GM23338 (cell line): ENCODE results near the gene CFAP70. TPM values are rescaled to one million over a fixed set of nuclear protein-coding genes. Genes with fewer than 3 reads are reported as not detected.

Source experiments
- ATAC-seq: fragments of 200-7000 bp; cut with Tn5 transposase; 3 replicates; pipeline ENCODE4 v1.9.1; 2020
- DNase-seq: peaks from one replicate; pipeline ENCODE4 v3.0.0-alpha.2; 2015; ENCODE audit warnings: low spot score
- H2AFZ ChIP-seq: fragments of 200-600 bp; sonication (generic); 2 replicates; pipeline ENCODE4 v1.8.0; 2016; ENCODE audit warnings: antibody characterized with exemption, mild to moderate bottlenecking, moderate library complexity
- H3F3A ChIP-seq: fragments of 200-600 bp; sonication (generic); replicated peaks from 2 replicates; pipeline ENCODE4 v1.8.0; 2017; ENCODE audit warnings: antibody characterized with exemption, mixed run types, low read depth
- H3K27ac ChIP-seq: fragments of 200-600 bp; sonication (generic); 2 replicates; pipeline ENCODE4 v1.6.1; 2016; ENCODE audit warnings: low read depth
- H3K27me3 ChIP-seq: fragments of 200-600 bp; sonication (generic); 2 replicates; pipeline ENCODE4 v1.8.0; 2016; ENCODE audit warnings: mild to moderate bottlenecking, mixed run types, moderate library complexity; ENCODE audit not compliant: insufficient read depth
- H3K36me3 ChIP-seq: fragments of 200-600 bp; sonication (generic); 2 replicates; pipeline ENCODE4 v1.8.0; 2016; ENCODE audit warnings: mild to moderate bottlenecking; ENCODE audit not compliant: insufficient read depth
- H3K4me1 ChIP-seq: fragments of 200-600 bp; sonication (generic); 2 replicates; pipeline ENCODE4 v1.8.0; 2016; ENCODE audit warnings: mild to moderate bottlenecking, moderate library complexity; ENCODE audit not compliant: insufficient read depth
- H3K4me2 ChIP-seq: fragments of 200-600 bp; sonication (generic); 2 replicates; pipeline ENCODE4 v1.7.1; 2017; ENCODE audit warnings: mixed run types
- H3K4me3 ChIP-seq: fragments of 200-600 bp; sonication (generic); 2 replicates; pipeline ENCODE4 v1.6.1; 2016; ENCODE audit warnings: mixed run types
- H3K79me2 ChIP-seq: fragments of 200-600 bp; sonication (generic); replicated peaks from 2 replicates; pipeline ENCODE4 v1.8.0; 2017; ENCODE audit warnings: mild to moderate bottlenecking; ENCODE audit not compliant: insufficient read depth
- H3K9me2 ChIP-seq: fragments of 200-600 bp; sonication (generic); 2 replicates; pipeline ENCODE4 v1.8.0; 2017; ENCODE audit not compliant: insufficient read depth
- H4K20me1 ChIP-seq: fragments of 200-600 bp; sonication (generic); replicated peaks from 2 replicates; pipeline ENCODE4 v1.8.0; 2017; ENCODE audit warnings: mild to moderate bottlenecking; ENCODE audit not compliant: insufficient read depth
- H3K27ac Mint-ChIP-seq: 2 replicates; pipeline ENCODE4 v1.8.0; 2020; ENCODE audit warnings: inconsistent platforms, mild to moderate bottlenecking, moderate library complexity, mixed read lengths
- H3K27me3 Mint-ChIP-seq: 3 replicates; pipeline ENCODE4 v1.8.0; 2022; ENCODE audit warnings: low read depth, mild to moderate bottlenecking, moderate library complexity, mixed read lengths, inconsistent platforms; ENCODE audit not compliant: insufficient read depth, poor library complexity
- H3K36me3 Mint-ChIP-seq: 3 replicates; pipeline ENCODE4 v1.8.0; 2021; ENCODE audit warnings: low read depth, mild to moderate bottlenecking, inconsistent platforms, moderate library complexity, mixed read lengths
- H3K4me1 Mint-ChIP-seq: 3 replicates; pipeline ENCODE4 v1.8.0; 2020; ENCODE audit warnings: mild to moderate bottlenecking, inconsistent platforms, mixed read lengths
- H3K4me3 Mint-ChIP-seq: 3 replicates; pipeline ENCODE4 v1.8.0; 2021; ENCODE audit warnings: moderate library complexity, mild to moderate bottlenecking, inconsistent platforms, mixed read lengths
- H3K9me3 Mint-ChIP-seq: 3 replicates; pipeline ENCODE4 v1.8.0; 2020; ENCODE audit warnings: moderate library complexity, mild to moderate bottlenecking, inconsistent platforms, mixed read lengths
- CREB1 ChIP-seq: fragments of 250-450 bp; sonication (Bioruptor Pico); IDR thresholded peaks from 2 replicates; pipeline ENCODE4 v1.5.0; 2020; ENCODE audit warnings: low read depth, mild to moderate bottlenecking, moderate library complexity
- EZH2 ChIP-seq: fragments of 200-600 bp; sonication (generic); IDR thresholded peaks from one replicate; pipeline ENCODE4 v1.8.0; 2017; ENCODE audit warnings: antibody characterized with exemption, mild to moderate bottlenecking, low read depth; ENCODE audit not compliant: unreplicated experiment
- JUNB ChIP-seq: IDR thresholded peaks from one replicate; pipeline ENCODE4 v1.6.1; 2016; ENCODE audit warnings: antibody characterized with exemption; ENCODE audit not compliant: unreplicated experiment
- STAT1 ChIP-seq: IDR thresholded peaks from one replicate; pipeline ENCODE4 v1.6.1; 2016; ENCODE audit warnings: antibody characterized with exemption; ENCODE audit not compliant: unreplicated experiment
- polyA plus RNA-seq: library from polyadenylated mRNA; unstranded; fragments of >200 nt; fragmentation: Nextera tagmentation; extraction: Ambion mirVana; gene quantifications from 2 replicates; pipeline ENCODE4 v1.2.1, GENCODE V29; 2016
- total RNA-seq: library from RNA; depleted of rRNA; stranded (reverse); fragments of >200 nt; shearing (Covaris generic); gene quantifications from 2 replicates; pipeline ENCODE4 v1.2.3, GENCODE V29; 2014
- TF ChIP-seq, protein P1 (sequence below): fragments of 250-450 bp; sonication (Bioruptor Pico); IDR thresholded peaks from 2 replicates; pipeline ENCODE4 v1.5.0; 2020; ENCODE audit warnings: mild to moderate bottlenecking, moderate library complexity
- TF ChIP-seq, protein P2 (sequence below), 2 experiments: fragments of 200-600 bp in 1 of 2; sonication (generic) in 1 of 2; conservative IDR thresholded peaks; 2 replicates each; pipeline versions ENCODE4 v1.5.1 to v1.6.1; 2016 to 2017; ENCODE audit warnings: antibody characterized with exemption in 2 of 2, low read depth in 2 of 2, mild to moderate bottlenecking in 2 of 2, moderate library complexity in 1 of 2

CFAP70 gene
- total and polyA plus RNA-seq, 2 experiments from 2014 or later, result 0.17 to 0.24 TPM

GRCh38 chr10:73357821-73358220 is 843 bp downstream of the CFAP70 start (continued):
- TF ChIP-seq, protein P1, sequence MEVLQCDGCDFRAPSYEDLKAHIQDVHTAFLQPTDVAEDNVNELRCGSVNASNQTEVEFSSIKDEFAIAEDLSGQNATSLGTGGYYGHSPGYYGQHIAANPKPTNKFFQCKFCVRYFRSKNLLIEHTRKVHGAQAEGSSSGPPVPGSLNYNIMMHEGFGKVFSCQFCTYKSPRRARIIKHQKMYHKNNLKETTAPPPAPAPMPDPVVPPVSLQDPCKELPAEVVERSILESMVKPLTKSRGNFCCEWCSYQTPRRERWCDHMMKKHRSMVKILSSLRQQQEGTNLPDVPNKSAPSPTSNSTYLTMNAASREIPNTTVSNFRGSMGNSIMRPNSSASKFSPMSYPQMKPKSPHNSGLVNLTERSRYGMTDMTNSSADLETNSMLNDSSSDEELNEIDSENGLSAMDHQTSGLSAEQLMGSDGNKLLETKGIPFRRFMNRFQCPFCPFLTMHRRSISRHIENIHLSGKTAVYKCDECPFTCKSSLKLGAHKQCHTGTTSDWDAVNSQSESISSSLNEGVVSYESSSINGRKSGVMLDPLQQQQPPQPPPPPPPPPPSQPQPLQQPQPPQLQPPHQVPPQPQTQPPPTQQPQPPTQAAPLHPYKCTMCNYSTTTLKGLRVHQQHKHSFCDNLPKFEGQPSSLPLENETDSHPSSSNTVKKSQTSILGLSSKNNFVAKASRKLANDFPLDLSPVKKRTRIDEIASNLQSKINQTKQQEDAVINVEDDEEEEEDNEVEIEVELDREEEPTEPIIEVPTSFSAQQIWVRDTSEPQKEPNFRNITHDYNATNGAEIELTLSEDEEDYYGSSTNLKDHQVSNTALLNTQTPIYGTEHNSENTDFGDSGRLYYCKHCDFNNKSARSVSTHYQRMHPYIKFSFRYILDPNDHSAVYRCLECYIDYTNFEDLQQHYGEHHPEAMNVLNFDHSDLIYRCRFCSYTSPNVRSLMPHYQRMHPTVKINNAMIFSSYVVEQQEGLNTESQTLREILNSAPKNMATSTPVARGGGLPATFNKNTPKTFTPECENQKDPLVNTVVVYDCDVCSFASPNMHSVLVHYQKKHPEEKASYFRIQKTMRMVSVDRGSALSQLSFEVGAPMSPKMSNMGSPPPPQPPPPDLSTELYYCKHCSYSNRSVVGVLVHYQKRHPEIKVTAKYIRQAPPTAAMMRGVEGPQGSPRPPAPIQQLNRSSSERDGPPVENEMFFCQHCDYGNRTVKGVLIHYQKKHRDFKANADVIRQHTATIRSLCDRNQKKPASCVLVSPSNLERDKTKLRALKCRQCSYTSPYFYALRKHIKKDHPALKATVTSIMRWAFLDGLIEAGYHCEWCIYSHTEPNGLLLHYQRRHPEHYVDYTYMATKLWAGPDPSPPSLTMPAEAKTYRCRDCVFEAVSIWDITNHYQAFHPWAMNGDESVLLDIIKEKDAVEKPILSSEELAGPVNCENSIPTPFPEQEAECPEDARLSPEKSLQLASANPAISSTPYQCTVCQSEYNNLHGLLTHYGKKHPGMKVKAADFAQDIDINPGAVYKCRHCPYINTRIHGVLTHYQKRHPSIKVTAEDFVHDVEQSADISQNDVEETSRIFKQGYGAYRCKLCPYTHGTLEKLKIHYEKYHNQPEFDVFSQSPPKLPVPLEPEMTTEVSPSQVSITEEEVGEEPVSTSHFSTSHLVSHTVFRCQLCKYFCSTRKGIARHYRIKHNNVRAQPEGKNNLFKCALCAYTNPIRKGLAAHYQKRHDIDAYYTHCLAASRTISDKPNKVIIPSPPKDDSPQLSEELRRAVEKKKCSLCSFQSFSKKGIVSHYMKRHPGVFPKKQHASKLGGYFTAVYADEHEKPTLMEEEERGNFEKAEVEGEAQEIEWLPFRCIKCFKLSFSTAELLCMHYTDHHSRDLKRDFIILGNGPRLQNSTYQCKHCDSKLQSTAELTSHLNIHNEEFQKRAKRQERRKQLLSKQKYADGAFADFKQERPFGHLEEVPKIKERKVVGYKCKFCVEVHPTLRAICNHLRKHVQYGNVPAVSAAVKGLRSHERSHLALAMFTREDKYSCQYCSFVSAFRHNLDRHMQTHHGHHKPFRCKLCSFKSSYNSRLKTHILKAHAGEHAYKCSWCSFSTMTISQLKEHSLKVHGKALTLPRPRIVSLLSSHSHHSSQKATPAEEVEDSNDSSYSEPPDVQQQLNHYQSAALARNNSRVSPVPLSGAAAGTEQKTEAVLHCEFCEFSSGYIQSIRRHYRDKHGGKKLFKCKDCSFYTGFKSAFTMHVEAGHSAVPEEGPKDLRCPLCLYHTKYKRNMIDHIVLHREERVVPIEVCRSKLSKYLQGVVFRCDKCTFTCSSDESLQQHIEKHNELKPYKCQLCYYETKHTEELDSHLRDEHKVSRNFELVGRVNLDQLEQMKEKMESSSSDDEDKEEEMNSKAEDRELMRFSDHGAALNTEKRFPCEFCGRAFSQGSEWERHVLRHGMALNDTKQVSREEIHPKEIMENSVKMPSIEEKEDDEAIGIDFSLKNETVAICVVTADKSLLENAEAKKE, result no peak
- TF ChIP-seq STAT1 (no peak), CREB1 (no peak)
- TF ChIP-seq, protein P2, sequence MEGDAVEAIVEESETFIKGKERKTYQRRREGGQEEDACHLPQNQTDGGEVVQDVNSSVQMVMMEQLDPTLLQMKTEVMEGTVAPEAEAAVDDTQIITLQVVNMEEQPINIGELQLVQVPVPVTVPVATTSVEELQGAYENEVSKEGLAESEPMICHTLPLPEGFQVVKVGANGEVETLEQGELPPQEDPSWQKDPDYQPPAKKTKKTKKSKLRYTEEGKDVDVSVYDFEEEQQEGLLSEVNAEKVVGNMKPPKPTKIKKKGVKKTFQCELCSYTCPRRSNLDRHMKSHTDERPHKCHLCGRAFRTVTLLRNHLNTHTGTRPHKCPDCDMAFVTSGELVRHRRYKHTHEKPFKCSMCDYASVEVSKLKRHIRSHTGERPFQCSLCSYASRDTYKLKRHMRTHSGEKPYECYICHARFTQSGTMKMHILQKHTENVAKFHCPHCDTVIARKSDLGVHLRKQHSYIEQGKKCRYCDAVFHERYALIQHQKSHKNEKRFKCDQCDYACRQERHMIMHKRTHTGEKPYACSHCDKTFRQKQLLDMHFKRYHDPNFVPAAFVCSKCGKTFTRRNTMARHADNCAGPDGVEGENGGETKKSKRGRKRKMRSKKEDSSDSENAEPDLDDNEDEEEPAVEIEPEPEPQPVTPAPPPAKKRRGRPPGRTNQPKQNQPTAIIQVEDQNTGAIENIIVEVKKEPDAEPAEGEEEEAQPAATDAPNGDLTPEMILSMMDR (conservative IDR thresholded peaks at IDR 0.05; ENCODE audit: low read depth in 2 of 2), result no peak

GRCh38 chr10:73357166-73357565 is 1.5 kb downstream of the CFAP70 start:
- Histone ChIP-seq H2AFZ (no peak overlapping the region), H3F3A (no peaks in the 10 kb centered on the region), H3K27ac (no peak overlapping the region), H3K9me2 (no peaks in the 10 kb centered on the region), H3K36me3 (no peaks in the 10 kb centered on the region), H3K4me2 (no peak overlapping the region), H3K27me3 (peaks cover 9% of the 10 kb centered on the region; the same call in 1 of the 2 replicates), H4K20me1 (no peaks in the 10 kb centered on the region), H3K4me3 (no peak overlapping the region), H3K79me2 (no peaks in the 10 kb centered on the region), H3K4me1 (no peaks in the 10 kb centered on the region)
- no peak overlapping the region for H3K27ac Mint-ChIP-seq
- peaks cover 5% of the 10 kb centered on the region; the same call in 1 of the 3 replicates for H3K4me1 Mint-ChIP-seq
- H3K4me3 Mint-ChIP-seq, result peak overlapping the region; percentile 98; the same call in 1 of the 3 replicates
- H3K9me3 Mint-ChIP-seq, result no peaks in the 10 kb centered on the region
- H3K27me3 Mint-ChIP-seq, result peaks cover 5% of the 10 kb centered on the region
- ATAC-seq, result no peak
- H3K36me3 Mint-ChIP-seq, result no peaks in the 10 kb centered on the region
- DNase-seq, result no peak
- TF ChIP-seq, protein P2 (conservative IDR thresholded peaks at IDR 0.05; ENCODE audit: low read depth in 2 of 2), result no peak
- TF ChIP-seq JUNB (no peak), EZH2 (no peak)
